Brain pericyte (primary cell): ENCODE measurements around the gene SUN3.

Experiments
- DNase-seq: peaks from one replicate; pipeline ENCODE4 v3.0.0-alpha.2; 2012; ENCODE audit warnings: low read depth, low spot score

SUN3 gene

DNA sequence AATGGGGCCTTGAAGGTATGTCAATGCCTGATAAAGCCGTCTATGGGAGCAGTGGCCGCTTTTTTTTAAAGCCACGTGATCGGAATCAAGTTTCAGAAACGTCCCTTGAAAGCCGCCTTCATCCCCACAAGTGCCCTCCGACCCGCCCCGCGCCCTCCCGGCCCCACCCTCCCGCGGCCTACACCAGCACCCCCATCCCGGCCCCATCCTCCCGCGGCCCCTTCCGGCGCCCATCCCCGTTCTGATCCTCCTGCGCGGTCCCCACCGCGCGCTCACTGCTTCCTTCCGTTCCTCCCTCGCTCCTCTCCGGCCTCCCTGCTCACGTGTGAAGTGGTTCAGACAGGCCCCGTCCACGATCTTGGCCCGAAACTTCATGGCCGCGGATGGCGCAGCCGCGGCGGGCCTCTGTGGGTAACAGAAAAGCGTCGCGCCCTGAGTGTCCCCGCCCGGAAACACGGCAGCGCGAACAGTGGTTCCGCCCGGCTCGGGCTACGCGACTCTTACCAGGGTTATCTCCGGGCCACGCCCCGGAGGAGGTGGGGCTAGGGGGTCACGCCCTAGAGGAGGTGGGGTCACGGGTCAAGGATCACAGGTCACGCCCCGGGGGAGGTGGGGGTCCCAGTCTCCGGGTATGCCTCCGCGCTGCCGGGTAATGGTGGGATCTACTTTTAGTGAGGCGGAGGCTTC, 49.6 kb downstream of the SUN3 start, which contains the start of gene HUS1:
Gene HUS1 (minus strand): TSS at position 471 of the 687 bp plus-strand sequence. CDS start 96 bp downstream, at position 375.
- DNase-seq = peak; percentile 33

DNA sequence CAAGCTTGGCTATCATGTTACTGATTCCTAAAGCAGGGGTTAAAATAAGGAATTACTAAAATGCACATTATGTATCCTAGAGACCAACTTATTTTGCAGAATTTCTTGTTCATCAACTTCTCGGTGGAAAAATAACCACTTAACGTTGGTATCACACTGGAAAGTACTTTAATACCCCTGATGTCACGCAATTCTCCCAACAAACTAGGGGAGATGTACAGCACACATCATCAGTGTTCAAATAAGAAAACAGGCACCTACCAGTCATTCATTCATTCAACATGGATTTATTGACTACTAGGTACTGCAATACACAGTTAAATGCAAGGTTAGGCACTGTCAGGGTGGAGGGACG, 50.1 kb downstream of the SUN3 start:
- no peak for DNase-seq

DNA sequence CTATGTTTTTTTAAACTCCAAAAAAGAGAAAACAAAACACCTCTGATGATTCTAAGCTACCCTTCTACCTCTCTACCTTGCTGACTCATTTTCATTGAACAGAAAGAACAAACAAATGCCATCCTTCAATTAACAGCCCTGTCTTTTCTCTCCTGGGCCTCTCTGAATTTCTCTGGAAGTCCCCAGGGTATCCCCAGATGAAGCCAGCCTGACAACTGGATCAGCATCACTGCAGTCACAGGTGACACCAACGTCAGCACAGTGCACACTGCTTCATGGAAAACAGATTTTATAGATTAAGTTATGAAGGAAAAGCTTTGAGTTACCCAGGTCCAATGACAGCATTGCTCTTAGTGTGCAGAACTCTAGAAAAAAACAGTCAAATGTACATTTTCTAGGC, 55.2 kb downstream of the SUN3 start:
- no peak for DNase-seq

DNA sequence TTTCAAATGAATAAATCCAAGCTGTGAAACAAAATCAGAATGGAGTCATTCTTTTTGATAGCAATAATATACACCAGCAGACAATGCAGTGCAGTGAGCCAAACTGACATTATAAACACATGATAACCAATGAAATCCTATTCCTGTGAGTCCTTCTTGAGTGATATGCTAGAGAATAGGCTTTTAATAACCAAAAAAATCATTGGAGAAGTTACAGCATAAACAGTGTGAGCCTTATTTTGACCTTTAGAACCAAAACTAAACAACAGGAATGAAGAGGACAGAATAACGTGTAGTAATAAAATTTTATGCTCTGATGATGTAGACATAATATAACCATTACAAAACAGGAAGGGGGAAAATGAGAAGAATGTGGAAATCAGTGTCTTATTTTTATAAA, 58.1 kb downstream of the SUN3 start:
- no peak for DNase-seq

DNA sequence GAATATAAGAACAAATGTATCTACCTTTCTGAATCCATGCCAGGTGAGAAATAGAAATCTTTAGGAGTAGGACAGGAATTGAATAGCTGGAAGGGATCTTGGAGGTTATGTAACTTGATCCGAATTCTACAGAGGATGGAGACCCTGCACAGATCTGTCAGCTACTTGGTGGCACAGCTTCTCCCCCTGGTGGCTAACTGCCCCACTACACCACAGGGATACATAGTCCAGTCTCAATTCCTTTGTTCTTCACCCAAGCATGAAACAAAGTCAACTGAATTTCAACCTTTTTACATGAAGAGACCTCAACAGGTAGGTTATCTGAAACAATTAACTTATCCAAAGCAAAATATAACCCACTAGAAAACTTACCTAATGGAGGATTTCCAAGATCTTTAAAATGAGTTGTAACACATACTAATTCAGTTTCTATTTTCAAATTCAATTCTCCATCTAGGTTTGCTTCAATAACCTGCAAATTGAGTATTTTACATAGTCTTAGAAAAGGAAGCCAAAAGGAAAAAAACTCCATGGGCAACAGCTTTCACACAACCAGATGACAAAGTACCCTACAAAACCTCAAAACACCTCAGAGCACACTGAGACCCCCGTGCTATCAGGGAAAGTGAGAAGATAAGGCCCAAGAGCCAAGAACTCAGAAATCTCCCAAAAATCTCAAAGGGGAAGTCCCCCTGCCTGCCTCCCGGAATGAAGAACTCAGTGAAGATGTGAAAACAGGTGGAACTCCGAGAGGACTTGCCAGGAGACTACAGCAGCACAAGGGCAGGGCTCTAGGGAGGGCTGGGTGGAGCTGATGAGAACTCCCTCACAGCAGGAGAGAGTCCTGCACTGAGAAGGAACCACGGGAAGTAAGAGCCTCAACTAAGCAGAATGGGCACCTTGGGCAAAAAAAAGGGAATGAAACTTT, 59.8 kb downstream of the SUN3 start:
- DNase-seq = peak; percentile 26

DNA sequence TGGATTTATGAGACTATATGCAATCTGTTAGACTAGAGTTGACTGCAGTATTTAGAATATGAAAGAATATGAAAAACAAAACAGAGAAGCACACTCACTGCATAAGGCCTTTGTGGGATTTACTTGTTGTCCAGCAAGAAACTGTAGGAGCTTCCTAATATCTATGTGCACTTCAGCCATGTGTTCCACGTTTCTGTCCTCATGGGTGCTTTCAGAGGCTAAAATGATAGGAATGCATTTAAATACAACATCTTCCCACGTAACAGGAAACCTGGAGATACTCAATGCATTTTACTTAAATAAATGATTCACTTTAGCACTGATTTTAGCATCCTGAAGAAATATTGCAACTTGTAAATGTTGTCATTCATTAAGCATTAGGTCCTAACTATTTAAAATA, 61.2 kb downstream of the SUN3 start:
- no peak for DNase-seq

DNA sequence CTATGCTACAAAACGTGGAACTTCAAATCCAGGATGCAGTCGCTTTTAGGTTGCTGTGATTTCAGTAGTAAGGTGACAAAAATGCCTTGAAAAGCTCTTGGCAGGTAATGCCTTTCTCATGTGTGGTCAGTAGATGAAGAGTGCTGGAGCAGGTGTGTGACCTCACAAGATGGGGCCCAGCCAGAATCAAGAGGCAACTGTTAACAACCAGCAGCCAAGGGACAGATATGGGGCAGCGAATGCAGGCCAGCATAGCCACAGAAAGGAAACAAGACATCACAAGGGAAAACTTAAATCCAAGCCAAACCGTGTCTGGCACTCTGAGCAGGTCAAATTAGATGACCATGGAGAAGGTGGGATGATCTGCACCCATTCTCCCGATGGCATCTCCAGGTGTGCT, 61.8 kb downstream of the SUN3 start:
- DNase-seq = no peak

DNA sequence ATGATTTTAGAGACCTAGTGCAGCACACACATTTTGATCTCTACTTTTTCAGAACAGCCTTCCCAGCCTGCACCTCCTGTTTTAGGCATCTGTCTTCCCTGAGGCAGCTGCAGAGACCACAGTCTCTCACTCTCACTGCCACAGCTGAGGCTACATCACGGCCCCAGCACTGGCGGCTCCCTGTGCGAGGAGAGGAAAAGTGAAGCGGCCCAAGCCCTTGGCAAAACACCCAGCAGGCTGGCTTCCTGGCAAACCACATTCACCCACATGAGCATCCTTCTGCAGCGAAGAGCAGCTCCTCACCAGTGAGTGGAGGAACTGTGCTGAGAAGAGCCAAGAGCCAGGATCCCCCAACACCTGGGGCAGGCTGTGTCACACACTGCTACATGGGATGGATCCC, 63.5 kb downstream of the SUN3 start:
- DNase-seq = no peak

DNA sequence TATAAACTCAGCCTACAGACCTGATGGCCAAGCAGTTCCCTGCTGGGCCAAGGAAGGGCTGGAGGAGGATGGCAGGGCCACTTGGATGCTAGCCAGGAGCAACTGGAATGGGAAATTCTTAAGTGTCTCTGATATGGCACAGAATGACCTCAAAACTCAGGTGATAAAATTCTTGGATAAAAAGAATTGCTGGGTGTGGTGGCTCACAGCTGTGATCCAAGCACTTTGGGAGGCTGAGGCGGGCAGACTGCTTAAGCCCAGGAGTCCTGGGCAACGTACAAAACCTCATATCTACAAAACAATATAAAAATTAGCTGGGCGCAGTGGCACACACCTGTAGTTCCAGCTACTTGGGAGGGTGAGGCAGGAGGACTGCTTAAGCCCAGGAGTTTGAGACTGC, 66.6 kb downstream of the SUN3 start:
- no peak for DNase-seq

DNA sequence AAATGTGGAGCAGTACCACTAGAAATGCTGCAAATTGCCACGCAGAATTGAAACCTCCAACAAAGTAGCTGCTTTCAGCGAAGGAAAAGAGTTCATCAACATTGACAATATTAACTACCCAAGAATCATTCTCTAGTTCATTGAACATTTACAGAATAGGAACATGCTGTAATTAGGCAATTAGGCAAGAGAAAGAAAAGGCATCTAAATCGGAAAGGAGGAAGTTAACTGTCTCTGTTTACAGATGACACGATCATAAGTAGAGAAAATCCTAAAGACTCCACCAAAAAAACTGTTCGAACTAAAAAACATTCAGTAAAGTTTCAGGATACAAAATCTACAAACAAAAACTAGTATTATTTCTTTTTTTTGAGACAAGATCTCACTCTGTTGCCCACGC, 71.8 kb downstream of the SUN3 start:
- no peak for DNase-seq

DNA sequence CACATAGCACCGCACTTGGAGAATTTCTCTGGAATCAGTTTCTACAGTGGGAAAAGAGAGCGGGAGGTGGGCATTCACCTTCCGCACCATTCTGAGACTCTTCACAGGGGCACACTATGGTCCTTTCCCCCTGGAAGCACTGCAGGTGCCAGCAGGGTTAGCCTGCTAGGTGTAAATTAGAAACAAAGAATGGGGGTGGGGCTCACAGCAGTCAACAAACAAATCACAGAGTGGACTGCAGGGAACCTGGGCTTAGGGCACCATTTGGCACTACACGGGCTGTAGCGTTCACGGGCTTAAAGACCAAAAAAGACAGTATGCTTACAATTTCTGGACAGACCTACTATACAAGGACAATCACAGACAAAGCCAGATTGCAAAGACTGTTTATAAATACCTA, 72.7 kb downstream of the SUN3 start:
- no peak for DNase-seq

DNA sequence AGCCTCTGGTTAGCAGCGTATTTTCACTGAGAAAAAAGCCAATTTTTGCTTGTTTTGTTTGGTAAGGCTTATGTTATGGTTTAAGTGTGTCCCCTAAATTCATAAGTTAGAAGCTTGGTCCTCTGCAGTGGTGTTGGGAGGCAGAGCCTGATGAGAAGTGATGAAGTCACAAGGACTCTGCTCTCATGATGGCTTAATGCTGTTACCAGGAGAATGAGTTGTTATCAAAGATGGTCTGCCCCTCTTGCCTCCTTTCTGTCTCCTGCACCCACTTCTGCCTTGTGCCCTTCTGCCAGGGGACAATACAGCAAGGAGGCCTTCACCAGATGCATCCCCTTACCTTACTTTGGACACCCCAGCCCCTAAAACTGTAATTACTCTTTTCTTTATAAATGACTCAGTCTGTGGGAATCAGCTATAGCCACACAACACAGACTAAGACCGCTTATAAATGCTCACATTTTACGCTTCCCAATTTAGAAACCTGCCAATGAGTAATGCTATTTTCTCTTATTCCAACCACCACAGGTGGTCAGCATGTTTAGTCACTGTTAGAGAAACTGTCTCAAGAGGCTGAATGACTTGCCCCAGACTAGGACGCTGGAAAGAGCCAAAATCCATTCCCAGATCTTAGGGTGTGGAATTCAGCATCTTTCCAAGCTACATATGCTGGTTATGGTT, 74.5 kb downstream of the SUN3 start:
- no peak for DNase-seq

DNA sequence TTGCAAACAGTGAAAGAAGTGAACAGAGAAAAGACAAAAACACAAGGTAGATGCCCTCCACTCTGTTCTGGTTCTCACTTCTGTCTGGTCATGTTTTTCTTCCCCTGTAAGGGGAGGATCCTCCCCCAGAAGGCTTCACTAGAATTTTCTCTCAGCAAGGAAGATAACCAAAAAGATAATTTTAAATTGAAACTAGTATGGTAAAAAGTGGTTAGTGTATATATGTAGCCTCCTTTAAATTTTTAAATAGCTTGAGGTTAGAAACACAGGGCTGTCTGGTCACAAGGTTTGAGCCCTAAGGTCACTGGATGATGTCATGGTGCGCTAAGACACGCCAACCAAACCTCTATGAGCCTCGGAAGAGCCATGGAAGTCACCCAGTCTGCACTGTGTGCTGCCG, 75.1 kb downstream of the SUN3 start:
- no peak for DNase-seq

DNA sequence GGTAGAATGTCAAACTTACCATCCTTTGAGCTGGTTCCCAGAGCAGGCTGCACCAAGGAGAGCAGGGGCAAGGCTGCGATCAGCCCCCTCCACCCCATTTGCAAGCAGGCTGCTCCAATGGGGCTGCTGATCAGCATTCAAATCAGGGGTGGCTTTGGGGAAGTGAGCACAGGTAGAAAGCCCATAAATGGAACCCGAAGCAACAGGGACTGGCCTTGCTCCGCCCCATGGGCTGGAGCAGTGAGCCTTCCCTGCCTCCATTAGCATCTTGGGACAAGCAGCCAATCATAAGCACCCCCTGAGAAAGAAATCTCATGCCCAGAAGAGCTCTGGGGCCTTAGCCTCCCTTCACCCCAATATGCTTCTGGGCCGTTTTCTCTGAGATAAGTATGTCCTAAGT, 76.7 kb downstream of the SUN3 start:
- DNase-seq = no peak

DNA sequence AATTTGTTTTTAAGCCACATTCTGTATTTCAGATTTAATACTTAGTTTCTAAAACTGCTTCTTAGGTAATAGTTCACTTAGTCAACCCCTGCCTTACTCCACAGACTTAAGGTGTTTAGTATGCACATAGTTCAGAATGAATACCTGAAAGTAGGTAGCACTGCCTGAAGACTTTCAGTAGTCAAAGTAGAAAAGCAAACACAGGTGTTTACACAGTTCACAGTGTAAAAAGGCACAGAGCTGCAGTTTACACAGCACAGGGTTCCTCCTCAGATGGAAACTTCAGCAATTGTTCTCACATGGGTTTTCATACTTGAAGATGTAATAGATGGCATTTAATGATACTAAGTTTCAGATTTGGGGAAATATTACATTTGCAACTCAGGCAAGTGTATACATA, 77.5 kb downstream of the SUN3 start:
- no peak for DNase-seq

DNA sequence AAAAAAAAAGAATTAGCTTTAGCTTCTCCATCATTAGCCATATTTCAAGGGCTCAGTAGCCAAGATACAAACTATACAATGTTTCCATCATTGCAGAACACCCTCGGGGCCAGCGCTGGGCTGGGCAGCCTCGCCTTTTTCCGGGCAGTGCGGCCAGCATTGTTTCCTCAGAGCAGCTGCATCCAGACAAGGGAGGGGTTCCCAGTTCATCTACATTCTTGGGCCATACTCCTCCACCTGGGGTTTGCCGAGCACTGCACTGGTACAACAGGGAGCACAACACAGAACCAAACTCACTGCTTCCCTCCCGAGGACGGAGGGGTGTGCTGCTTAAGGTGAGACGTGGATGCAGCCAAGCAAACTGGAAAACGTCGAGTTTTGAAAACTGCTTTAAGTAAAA, 78.2 kb downstream of the SUN3 start:
- DNase-seq = no peak

DNA sequence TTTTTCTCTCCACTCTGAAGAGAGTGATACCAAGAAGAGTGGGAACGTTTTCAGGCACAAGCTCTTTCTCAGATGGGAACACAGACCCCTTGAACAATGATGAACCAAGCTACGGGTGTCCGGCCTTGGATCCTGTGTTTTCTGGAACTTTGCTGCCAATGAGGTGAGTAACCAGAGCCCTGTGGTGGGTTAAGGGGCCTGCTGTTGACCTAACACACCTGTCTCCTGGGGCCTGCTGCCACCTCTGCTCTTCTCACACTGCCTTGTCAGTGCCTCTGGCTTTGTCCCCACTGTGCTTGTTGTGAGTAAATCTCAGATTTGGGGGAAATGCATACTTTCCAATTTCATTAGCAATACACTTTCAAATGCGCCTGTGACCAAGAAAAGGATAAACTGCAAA, 79.2 kb downstream of the SUN3 start:
- no peak for DNase-seq

DNA sequence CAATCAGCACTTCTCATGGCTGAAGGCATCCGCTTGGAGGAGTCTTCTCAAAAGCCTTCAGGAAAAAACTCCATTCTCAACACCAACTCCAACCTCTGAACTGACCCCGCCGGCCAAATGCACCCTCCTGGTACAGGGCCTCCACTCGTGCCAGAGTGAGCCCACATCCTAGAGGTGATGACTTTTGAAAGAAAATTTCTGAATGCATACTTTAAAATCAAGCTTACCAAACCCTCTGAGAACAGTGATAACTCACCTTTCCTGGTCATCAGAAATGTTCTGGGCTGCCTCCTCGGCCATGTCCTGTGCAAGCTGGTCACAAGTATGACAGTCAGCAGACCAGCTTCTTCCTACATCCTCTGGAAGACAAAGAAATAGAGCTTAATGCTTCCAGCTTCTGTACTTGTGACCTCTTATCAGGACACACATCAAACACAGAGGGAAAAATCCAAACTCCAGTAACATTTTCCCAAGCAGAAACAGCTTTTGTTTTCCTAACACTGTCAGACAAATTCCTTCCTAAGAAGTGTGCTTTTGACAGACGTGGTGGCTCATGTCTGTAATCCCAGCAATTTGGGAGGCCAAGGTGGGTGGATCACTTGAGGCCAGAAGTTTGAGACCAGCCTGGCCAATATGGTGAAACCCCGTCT, 80.6 kb downstream of the SUN3 start, which contains the start of gene PKD1L1:
Gene PKD1L1 (minus strand): TSS at position 326 of the 650 bp plus-strand sequence. CDS start 26 bp downstream, at position 300.
- no peak for DNase-seq

DNA sequence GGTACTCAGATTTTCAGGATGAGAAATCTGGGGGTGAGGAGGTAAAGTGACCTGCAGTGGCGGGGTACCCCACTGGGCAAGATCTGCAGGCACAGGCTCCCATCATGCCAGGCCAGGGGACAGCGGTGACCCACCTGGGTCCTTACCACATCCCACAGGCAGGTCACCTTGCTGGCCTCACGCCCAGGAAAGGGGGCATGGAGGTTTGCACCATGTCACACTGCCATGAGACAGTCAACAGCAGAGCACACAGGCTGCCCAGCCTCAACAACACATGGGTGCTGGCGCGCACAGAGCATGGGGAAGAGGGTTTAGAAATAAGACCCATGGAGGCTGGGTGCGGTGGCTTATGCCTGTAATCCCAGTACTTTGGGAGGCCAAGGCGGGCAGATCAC, 81.6 kb downstream of the SUN3 start:
- DNase-seq = no peak

DNA sequence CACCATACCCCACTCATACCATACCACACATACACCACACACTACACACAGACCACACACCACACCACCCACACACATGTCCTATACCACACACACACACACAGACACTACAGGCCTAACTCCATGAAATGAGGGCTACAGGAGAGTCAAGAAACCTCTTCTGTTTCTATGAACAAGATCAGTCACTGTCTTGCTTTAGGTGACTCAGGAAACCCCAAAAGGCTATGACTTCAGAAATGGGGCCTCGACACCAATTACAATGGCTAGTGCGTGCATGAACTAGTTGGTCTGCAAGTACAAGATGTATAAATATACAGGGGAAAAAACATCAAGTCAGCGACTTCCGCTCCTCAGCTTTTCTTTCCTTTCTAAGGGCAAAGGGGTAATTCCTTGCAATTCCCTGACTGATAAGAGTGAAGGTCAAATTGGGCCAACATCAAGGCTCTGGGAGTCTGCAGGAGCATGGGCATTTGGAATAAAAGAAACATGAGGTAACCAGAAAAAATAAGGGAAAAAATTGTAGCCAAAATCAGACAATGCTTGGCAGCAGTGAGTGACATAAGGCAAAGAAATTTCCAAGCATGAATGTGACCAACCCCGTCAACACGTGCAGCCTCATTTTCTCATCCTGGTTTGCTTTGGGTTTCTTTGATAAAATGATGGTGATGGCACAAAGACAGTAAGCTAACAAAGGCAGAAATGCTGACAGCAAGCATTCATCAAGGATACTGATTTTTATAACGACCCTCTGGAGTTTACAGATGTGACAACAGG, 82.1 kb downstream of the SUN3 start:
- DNase-seq = no peak
